NCI-H774 (cell line): ENCODE data around the gene TMEM179.

ENCODE experiments used
- DNase-seq: peaks from one replicate; lab custom pipeline; 2025; lab: John Stamatoyannopoulos, UW

TMEM179 gene

GRCh38 chr14:104586832-104587620 lies 17.5 kb downstream of the TMEM179 start:
- peak; percentile 2 for DNase-seq

GRCh38 chr14:104585966-104586697 lies 18.4 kb downstream of the TMEM179 start:
- DNase-seq, result no peak

- no peak for DNase-seq
These were observed 20.0 kb downstream of the TMEM179 start for GRCh38 chr14:104584557-104584956.

- DNase-seq, result no peak
These were observed 20.9 kb downstream of the TMEM179 start for GRCh38 chr14:104583424-104584306.

GRCh38 chr14:104582662-104583061 lies 21.9 kb downstream of the TMEM179 start:
- DNase-seq, result no peak

GRCh38 chr14:104582005-104582404 lies 22.6 kb downstream of the TMEM179 start:
- no peak for DNase-seq

GRCh38 chr14:104581521-104581920 lies 23.1 kb downstream of the TMEM179 start:
- no peak for DNase-seq

GRCh38 chr14:104580961-104581360 lies 23.6 kb downstream of the TMEM179 start:
- DNase-seq, result peak; percentile 8

GRCh38 chr14:104579939-104580338 lies 24.6 kb downstream of the TMEM179 start:
- peak; percentile 60 for DNase-seq

GRCh38 chr14:104579507-104579906 lies 25.1 kb downstream of the TMEM179 start, which contains the start of gene C14orf180:
Gene C14orf180 (plus strand): TSS chr14:104579764. CDS start chr14:104586431, 6,667 bp downstream.
- DNase-seq, result peak; percentile 30

- DNase-seq, result no peak
These were observed 26.3 kb downstream of the TMEM179 start for GRCh38 chr14:104578321-104578720.

GRCh38 chr14:104577847-104578301 lies 26.7 kb downstream of the TMEM179 start:
- DNase-seq, result no peak

GRCh38 chr14:104577426-104577825 lies 27.1 kb downstream of the TMEM179 start:
- DNase-seq, result no peak

- no peak for DNase-seq
These were observed 27.6 kb downstream of the TMEM179 start for GRCh38 chr14:104576970-104577332.

GRCh38 chr14:104576232-104576969 lies 28.2 kb downstream of the TMEM179 start:
- DNase-seq, result no peak

- no peak for DNase-seq
These were observed 29.5 kb downstream of the TMEM179 start for GRCh38 chr14:104574978-104575583.

GRCh38 chr14:104574536-104574935 lies 30.0 kb downstream of the TMEM179 start:
- DNase-seq, result no peak

GRCh38 chr14:104573930-104574329 lies 30.6 kb downstream of the TMEM179 start:
- no peak for DNase-seq

GRCh38 chr14:104572668-104573067 lies 31.9 kb downstream of the TMEM179 start:
- no peak for DNase-seq

- no peak for DNase-seq
These were observed 32.4 kb downstream of the TMEM179 start for GRCh38 chr14:104572024-104572626.

GRCh38 chr14:104571246-104571645 lies 33.3 kb downstream of the TMEM179 start:
- no peak for DNase-seq
